Measurements from ENCODE around the gene ACTC1.
A peak's percentile ranks its signal among the peaks of the same experiment; 100 is the strongest.

- TF ChIP-seq POLR2A (IDR thresholded peaks at IDR 0.05), result peak in 1 of 2 donors; percentile 39
- TF ChIP-seq CTCF (IDR thresholded peaks at IDR 0.05), result no peak
These were observed 1.4 kb downstream of the ACTC1 start for GRCh38 chr15:34793901-34794300.
